ENCODE data around the gene XIAP.
"Not testable (repeated sequence)": the region's sequence is repeated elsewhere in the genome, so short reads cannot be mapped to it uniquely, and the experiment has no call there.

Gene XIAP

GRCh38 chrX:123859846-123860838, at the start of gene XIAP:
XIAP (plus strand) TSS chrX:123860053; CDS start chrX:123885663, 25,610 bp downstream.
- DNase-seq = peak; percentile 86

- DNase-seq = peak; percentile 16
Measured at GRCh38 chrX:123814343-123814742, 45.5 kb upstream of the XIAP start.

DNA sequence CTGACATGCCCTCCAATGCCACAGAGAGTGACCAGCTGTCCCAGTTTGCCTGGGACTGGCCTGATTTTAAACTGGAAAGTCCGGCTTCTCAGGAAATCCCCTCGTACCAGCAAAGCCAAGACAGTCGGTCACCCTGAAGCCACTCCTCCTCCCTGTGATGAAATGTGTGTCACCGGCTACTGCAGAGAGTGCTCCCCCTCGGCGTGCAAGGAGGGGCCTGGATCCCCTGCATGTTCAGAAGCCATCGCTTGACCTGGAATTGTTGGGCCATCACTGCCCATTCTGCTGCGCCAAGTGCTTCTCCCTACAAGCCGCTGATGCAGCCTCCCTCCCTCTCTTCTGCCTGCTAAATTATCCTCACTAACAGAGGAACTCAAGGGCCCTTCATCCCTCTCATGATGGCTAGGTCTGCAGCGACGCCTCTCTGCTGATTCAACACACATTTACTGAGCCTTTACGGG, 44.9 kb upstream of the XIAP start:
- peak; percentile 30 for DNase-seq

GRCh38 chrX:123817288-123817894, 42.5 kb upstream of the XIAP start:
- DNase-seq = no peak

GRCh38 chrX:123818243-123818642, 41.6 kb upstream of the XIAP start:
- DNase-seq = no peak

DNA sequence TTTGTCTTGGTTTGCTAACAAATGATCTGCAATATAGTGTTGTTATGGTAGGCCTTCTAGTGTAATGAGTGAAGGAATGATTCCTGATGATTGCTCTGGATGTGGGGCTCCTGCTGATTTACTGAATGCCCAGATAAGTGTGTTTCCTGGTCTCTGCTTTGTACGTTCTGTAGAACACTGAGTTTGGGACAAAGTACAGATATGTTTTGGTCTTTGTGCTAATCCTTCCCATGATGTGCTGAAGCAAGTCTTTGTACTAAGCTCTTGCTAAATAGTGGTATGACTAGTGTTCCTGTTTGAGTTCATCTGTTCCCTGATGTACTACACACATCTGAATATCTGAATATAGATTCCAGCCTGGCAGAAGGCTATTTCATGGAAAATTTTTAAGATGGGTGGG, 36.9 kb upstream of the XIAP start:
- DNase-seq = no peak

DNA sequence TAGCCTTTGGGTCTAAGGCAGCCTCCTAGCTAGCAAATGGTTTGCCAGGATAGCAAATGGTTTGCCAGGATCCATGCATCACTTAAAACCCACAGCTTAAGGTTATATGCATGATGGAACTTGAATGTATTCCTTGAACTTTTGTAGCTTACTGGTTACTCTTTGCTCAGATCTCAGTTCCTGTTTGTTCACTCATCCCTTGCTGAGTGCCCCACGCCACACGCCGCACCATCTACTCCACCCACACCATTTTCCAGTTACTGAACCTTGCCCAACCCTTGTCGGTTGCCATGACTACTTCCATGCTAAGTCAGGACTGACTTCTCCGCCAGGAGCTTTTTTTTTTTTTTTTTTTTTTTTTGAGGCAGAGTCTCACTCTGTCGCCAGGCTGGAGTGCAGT, 29.5 kb upstream of the XIAP start:
- DNase-seq = no peak

DNA sequence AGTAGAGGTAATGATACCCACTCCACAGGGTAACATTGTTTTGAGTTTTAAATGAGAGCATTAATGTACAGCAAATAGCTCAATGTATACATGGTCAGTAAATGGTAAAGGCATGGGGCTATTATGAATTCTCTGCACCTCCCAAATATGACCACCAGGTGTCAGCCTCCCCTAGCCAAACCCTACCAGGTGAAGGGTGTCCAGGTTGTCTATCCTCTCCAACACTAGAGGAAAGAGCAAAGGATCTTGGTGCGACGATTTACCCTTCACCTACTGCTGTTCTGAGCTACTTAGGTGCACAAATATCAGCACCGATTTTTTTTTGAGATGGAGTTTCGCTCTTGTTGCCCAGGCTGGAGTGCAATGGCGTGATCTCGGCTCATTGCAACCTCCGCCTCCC, 26.5 kb upstream of the XIAP start:
- DNase-seq = peak; percentile 41

- DNase-seq = no peak
Measured at GRCh38 chrX:123834116-123834515, 25.7 kb upstream of the XIAP start.

DNA sequence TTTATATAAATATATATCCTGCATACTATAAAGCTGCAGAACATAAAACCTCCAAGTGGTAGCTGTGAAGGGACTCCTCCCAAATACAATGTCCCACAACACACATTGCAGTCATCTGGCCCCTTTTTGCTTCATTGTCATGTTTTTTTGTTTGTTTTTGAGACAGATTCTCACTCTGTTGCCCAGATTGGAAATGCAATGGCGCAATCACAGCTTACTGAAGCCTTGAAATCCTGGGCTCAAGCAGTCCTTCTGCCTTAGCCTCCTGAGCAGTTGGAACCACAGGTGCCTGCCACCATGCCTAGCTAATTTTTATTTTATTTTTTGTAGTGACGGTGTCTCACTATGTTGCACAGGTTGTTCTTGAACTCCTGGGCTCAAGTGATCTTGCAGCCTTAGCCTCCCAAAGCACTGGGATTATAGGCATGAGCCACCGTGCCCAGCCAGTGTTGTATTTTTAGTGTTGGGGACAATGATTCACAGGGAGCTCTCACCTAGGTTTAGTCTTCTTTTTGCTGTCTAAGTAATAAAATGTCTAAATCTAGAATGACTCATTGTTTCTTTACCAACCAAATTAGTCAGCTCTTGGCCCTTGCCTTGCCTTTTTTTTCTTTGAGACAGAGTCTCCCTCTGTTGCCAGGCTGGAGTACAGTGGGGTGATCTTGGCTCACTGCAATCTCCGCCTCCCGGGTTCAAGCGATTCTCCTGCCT, 24.0 kb upstream of the XIAP start:
- peak; percentile 70 for DNase-seq

DNA sequence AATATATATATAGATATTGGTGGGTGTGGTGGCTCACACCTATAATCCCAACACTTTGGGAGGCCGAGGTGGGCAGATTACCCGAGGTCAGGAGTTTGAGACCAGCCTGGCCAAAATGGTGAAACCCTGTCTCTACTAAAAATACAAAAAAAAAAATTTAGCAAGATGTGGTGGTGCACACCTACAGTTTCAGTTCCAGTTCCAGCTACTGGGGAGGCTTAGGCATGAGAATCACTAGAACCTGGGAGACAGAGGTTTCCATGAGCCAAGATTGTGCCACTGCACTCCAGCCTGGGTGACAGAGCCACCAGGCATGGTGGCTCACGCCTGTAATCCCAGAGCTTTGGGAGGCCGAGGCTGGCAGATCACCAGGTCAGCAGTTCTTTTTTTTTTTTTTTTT, 14.7 kb upstream of the XIAP start:
- DNase-seq = not testable (repeated sequence)

GRCh38 chrX:123846577-123847038, 13.2 kb upstream of the XIAP start:
- DNase-seq = peak; percentile 57

GRCh38 chrX:123847056-123847455, 12.8 kb upstream of the XIAP start:
- no peak for DNase-seq

DNA sequence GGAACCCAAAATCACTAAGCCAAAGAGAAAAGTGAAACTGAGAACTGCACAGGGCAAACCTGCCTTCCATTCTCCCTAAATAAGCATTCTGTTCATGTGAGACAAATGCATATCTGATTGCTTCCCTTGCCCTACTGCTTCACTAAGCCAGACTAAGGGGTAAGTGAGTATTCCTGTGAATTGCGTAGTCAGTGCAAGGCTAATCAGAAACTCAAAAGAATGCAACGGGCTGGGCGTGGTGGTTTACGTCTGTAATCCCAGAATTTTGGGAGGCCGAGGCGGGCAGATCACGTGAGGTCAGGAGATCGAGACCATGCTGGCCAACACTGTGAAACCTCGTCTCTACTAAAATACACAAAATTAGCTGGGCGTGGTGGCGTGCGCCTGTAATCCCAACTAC, 10.8 kb upstream of the XIAP start:
- DNase-seq = no peak

DNA sequence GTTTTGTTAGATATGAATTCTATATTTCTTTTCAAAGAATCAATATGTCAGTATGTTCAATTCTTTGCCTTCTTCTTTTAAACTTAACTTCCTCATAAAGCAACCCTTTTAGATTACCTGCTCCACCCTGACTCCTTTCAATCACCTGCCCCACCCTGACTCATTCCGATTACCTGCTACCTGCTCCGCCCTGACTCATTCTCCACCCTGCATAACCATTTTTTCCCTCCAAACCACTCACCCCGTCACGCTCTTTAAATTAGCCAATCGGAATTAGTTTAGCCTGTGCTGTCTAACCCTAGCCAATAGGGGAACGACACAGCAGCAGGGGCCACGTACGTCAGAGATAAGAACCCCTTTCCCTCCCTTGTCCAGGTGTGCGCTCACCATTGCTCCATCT, 9.9 kb upstream of the XIAP start:
- not testable (repeated sequence) for DNase-seq

- DNase-seq = no peak
Measured at GRCh38 chrX:123851079-123851478, 8.8 kb upstream of the XIAP start.

- peak; percentile 38 for DNase-seq
Measured at GRCh38 chrX:123854329-123854728, 5.5 kb upstream of the XIAP start.

DNA sequence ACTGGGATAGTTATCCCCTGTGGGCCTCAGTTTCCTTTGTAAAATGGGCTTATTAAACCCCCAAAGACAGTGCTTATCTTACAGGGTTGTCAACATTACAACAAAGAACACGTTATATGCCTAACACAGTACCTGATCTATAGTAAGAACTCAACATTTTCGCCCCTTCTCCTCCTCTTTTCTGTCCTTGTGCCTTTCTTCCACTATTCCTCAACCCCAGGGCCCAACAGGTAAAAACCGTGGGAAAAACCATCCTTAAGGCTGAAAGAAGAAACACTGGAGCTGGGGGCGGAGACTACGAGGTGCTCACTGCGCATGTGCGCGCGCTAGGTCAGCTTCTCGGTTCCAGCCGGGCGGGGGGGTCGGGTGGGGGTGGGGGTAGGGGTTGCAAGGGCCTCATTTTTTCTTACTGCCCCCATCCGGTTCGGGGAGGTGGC, 426 bp upstream of the XIAP start:
- no peak for DNase-seq

- peak; percentile 35 for DNase-seq
Measured at GRCh38 chrX:123860983-123861382, 1.1 kb downstream of the XIAP start.

DNA sequence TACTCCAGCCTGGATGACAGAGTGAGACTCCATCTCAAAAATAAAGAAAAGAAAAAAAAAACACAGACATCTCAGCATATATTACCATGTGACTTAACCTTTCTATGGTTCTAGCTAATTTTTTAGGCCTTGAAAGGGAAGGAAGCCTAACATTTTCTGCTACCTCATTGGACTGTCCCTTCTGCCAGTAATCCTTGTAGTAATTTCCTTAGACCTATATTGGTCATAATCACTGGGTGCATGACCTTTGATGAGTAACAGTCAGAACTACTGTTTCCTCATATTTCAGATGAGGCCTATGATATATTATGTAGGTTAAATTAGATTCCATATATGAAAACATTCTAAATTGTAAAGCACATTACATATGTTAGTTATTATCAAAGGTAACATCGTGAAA, 9.6 kb downstream of the XIAP start:
- DNase-seq = peak; percentile 26

DNA sequence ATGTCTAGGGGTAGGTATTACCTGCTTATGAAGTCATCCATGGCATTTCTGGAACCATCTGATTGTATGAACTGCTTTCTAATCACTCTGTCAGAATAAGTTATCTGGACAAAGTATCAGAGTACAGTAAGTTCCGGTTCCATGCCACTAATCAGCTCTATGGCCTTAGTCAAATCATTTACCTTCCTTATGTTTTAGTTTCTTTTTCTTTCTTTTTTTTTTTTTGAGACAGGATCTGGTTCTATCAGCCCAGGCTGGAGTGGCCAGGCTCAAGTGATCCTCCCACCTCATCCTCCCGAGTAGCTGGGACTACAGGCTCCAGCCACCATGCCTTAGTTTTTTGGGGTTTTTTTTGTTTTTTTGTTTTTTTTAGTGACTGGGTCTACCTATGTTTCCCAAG, 11.5 kb downstream of the XIAP start:
- no peak for DNase-seq

DNA sequence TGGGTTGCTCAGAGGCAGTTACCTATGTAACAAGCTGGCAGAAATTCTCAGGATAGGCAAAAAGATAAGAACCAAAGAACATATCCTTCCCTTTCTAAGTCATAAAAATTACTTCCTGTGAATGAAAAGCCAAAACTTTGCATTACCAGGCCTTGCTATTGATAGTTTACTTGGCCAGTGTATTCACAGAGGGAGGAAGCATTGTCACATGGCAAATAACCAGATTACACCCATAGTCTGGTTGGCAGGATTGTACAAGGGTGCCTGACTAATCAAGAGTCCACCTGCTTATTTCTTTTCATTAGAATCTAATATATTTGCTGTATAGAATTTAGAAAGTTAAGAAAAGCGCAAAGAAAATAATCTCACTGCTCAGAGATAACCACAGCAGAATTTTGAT, 14.1 kb downstream of the XIAP start:
- DNase-seq = no peak

DNA sequence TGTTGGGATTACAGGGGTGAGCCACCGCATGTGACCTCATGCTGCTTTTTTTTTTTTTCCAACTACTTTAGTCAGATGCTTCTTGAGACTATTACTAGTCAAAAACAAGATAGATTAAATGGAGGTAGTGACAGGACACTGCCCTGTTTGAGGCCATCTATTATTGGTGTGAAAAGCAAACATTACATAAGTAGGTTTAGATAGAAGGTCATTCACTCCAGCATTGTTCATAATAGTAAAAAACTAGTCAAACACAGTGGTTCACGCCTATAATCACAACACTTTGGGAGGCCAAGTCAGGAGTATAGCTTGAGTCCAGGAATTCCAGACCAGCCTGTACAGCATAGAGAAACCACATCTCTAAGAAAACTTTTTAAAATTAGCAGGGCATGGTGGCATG, 16.3 kb downstream of the XIAP start:
- DNase-seq = no peak

All from fibroblast of skin of right biceps (primary cell).